ENCODE results near the gene STAT5A.
"Not testable (repeated sequence)": the region's sequence is repeated elsewhere in the genome, so short reads cannot be mapped to it uniquely, and the experiment has no call there.

STAT5A gene

GRCh38 chr17:42338427-42338985 is 50.2 kb downstream of the STAT5A start:
- no peak for DNase-seq

GRCh38 chr17:42339221-42339620 is 50.9 kb downstream of the STAT5A start:
- DNase-seq = no peak

GRCh38 chr17:42340691-42341127 is 52.4 kb downstream of the STAT5A start:
- DNase-seq = peak; percentile 20

GRCh38 chr17:42341568-42341967 is 53.3 kb downstream of the STAT5A start:
- DNase-seq = no peak

- no peak for DNase-seq
Measured at GRCh38 chr17:42342242-42343008, 54.1 kb downstream of the STAT5A start.

GRCh38 chr17:42345396-42346073 is 57.2 kb downstream of the STAT5A start:
- no peak for DNase-seq

- DNase-seq = no peak
Measured at GRCh38 chr17:42346481-42346880, 58.2 kb downstream of the STAT5A start.

- DNase-seq = no peak
Measured at GRCh38 chr17:42347198-42347597, 58.9 kb downstream of the STAT5A start.

GRCh38 chr17:42347606-42348005 is 59.3 kb downstream of the STAT5A start:
- no peak for DNase-seq

GRCh38 chr17:42348104-42348503 is 59.8 kb downstream of the STAT5A start:
- no peak for DNase-seq

- DNase-seq = no peak
Measured at GRCh38 chr17:42354956-42355843, 66.9 kb downstream of the STAT5A start.

- no peak for DNase-seq
Measured at GRCh38 chr17:42358434-42358833, 70.1 kb downstream of the STAT5A start.

- DNase-seq = no peak
Measured at GRCh38 chr17:42359133-42359532, 70.8 kb downstream of the STAT5A start.

- DNase-seq = not testable (repeated sequence)
Measured at GRCh38 chr17:42360388-42360787, 72.1 kb downstream of the STAT5A start.
